Thyroid gland (tissue), 4 donors: ENCODE results near the gene CHST4.

Source experiments
- POLR2A ChIP-seq, 2 donors: fragments of 450-650 bp; IDR thresholded peaks; one replicate each; pipeline ENCODE4 v1.6.1; 2017; ENCODE audit warnings: antibody characterized with exemption in 2 of 2, mild to moderate bottlenecking in 2 of 2, moderate library complexity in 1 of 2
- TF ChIP-seq, protein P1 (sequence below), 6 experiments: fragments of 200-600 bp in 3 of 6; fragments of 450-650 bp in 3 of 6; sonication (generic) in 3 of 6; IDR thresholded peaks; one replicate each; pipeline ENCODE4 v1.5.1; 2016 to 2019; ENCODE audit warnings: antibody characterized with exemption in 6 of 6, mild to moderate bottlenecking in 2 of 6, inconsistent platforms in 1 of 6, moderate library complexity in 1 of 6

DNA sequence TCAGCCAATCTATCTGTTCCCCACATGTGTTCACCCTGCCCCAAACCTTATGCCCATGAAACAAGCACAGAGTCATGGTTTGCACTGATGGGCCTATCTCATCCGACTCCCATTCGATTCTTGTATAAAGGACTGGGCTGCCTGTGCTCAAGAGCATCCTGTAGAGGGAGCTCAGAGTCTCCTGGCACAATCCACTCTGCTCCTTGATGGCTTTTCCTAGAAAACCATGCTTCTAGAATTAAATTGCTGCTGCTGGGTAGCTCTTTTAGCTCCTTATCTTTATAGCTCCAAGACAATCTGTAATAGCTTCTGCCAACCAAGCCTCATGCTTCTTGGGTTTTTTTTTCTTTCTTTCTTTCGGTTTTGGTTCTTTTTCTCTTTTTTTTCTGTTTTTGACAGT lies 46.8 kb upstream of the CHST4 start:
- TF ChIP-seq, protein P1, sequence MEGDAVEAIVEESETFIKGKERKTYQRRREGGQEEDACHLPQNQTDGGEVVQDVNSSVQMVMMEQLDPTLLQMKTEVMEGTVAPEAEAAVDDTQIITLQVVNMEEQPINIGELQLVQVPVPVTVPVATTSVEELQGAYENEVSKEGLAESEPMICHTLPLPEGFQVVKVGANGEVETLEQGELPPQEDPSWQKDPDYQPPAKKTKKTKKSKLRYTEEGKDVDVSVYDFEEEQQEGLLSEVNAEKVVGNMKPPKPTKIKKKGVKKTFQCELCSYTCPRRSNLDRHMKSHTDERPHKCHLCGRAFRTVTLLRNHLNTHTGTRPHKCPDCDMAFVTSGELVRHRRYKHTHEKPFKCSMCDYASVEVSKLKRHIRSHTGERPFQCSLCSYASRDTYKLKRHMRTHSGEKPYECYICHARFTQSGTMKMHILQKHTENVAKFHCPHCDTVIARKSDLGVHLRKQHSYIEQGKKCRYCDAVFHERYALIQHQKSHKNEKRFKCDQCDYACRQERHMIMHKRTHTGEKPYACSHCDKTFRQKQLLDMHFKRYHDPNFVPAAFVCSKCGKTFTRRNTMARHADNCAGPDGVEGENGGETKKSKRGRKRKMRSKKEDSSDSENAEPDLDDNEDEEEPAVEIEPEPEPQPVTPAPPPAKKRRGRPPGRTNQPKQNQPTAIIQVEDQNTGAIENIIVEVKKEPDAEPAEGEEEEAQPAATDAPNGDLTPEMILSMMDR (IDR thresholded peaks at IDR 0.05): peak in 1 of 6 experiments; percentile 15
- TF ChIP-seq POLR2A (IDR thresholded peaks at IDR 0.05): no peak
